Liver (tissue), 3 donors: ENCODE measurements around the gene FSTL1.

ENCODE experiments used
- RAD21 ChIP-seq, 2 donors: IDR thresholded peaks; 2 replicates each; pipeline ENCODE4 v1.6.1; 2016; ENCODE audit warnings: antibody characterized with exemption in 2 of 2, mild to moderate bottlenecking in 2 of 2
- SP1 ChIP-seq: IDR thresholded peaks from 2 replicates; pipeline ENCODE4 v1.6.1; 2018; ENCODE audit warnings: antibody characterized with exemption, mild to moderate bottlenecking
- TAF1 ChIP-seq: conservative IDR thresholded peaks from 2 replicates; pipeline ENCODE4 v1.6.1; 2016; ENCODE audit warnings: antibody characterized with exemption, mild to moderate bottlenecking
- YY1 ChIP-seq: IDR thresholded peaks from 2 replicates; pipeline ENCODE4 v1.6.1; 2016; ENCODE audit warnings: antibody characterized with exemption, mild to moderate bottlenecking
- TF ChIP-seq, protein P1 (sequence below): fragments of 150-350 bp; IDR thresholded peaks from 2 replicates; pipeline ENCODE4 v1.5.1; 2017; ENCODE audit warnings: improper control_type of control experiment, low read depth, low read length; ENCODE audit not compliant: missing input control
- TF ChIP-seq, protein P2 (sequence below): IDR thresholded peaks from 2 replicates; pipeline ENCODE4 v1.6.1; 2016; ENCODE audit warnings: antibody characterized with exemption
- TF ChIP-seq, protein P3 (sequence below): IDR thresholded peaks from 2 replicates; pipeline ENCODE4 v1.6.1; 2016; ENCODE audit warnings: antibody characterized with exemption, mild to moderate bottlenecking
- donor health status: healthy.
- donor health status: healthy.

DNA sequence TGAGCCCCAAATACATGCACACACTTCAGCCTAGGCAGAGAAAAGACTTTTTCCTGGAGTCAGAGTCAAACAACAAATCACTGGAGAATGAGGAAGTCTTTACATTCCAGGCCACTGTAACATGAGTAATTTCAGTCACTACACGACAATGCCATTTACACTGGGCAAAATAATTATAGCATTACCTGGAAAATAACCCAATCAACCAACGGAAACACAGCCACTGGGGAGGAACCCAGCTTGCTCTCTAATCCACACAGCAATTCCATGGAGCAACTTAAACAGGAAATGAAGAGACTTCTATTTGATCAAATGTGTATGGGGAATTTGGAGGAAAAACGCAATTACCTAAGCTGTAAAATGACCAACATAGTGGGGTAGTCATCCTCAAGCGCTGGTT, 15.2 kb downstream of the FSTL1 start:
- TF ChIP-seq, protein P1, sequence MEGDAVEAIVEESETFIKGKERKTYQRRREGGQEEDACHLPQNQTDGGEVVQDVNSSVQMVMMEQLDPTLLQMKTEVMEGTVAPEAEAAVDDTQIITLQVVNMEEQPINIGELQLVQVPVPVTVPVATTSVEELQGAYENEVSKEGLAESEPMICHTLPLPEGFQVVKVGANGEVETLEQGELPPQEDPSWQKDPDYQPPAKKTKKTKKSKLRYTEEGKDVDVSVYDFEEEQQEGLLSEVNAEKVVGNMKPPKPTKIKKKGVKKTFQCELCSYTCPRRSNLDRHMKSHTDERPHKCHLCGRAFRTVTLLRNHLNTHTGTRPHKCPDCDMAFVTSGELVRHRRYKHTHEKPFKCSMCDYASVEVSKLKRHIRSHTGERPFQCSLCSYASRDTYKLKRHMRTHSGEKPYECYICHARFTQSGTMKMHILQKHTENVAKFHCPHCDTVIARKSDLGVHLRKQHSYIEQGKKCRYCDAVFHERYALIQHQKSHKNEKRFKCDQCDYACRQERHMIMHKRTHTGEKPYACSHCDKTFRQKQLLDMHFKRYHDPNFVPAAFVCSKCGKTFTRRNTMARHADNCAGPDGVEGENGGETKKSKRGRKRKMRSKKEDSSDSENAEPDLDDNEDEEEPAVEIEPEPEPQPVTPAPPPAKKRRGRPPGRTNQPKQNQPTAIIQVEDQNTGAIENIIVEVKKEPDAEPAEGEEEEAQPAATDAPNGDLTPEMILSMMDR, result no peak
- TF ChIP-seq RAD21 (IDR thresholded peaks at IDR 0.05) (no peak), YY1 (no peak), TAF1 (no peak), SP1 (no peak)
- TF ChIP-seq, protein P2, sequence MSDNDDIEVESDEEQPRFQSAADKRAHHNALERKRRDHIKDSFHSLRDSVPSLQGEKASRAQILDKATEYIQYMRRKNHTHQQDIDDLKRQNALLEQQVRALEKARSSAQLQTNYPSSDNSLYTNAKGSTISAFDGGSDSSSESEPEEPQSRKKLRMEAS, result no peak
- TF ChIP-seq, protein P3, sequence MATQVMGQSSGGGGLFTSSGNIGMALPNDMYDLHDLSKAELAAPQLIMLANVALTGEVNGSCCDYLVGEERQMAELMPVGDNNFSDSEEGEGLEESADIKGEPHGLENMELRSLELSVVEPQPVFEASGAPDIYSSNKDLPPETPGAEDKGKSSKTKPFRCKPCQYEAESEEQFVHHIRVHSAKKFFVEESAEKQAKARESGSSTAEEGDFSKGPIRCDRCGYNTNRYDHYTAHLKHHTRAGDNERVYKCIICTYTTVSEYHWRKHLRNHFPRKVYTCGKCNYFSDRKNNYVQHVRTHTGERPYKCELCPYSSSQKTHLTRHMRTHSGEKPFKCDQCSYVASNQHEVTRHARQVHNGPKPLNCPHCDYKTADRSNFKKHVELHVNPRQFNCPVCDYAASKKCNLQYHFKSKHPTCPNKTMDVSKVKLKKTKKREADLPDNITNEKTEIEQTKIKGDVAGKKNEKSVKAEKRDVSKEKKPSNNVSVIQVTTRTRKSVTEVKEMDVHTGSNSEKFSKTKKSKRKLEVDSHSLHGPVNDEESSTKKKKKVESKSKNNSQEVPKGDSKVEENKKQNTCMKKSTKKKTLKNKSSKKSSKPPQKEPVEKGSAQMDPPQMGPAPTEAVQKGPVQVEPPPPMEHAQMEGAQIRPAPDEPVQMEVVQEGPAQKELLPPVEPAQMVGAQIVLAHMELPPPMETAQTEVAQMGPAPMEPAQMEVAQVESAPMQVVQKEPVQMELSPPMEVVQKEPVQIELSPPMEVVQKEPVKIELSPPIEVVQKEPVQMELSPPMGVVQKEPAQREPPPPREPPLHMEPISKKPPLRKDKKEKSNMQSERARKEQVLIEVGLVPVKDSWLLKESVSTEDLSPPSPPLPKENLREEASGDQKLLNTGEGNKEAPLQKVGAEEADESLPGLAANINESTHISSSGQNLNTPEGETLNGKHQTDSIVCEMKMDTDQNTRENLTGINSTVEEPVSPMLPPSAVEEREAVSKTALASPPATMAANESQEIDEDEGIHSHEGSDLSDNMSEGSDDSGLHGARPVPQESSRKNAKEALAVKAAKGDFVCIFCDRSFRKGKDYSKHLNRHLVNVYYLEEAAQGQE, result no peak
